ENCODE results near the gene TRIM63.

DNA sequence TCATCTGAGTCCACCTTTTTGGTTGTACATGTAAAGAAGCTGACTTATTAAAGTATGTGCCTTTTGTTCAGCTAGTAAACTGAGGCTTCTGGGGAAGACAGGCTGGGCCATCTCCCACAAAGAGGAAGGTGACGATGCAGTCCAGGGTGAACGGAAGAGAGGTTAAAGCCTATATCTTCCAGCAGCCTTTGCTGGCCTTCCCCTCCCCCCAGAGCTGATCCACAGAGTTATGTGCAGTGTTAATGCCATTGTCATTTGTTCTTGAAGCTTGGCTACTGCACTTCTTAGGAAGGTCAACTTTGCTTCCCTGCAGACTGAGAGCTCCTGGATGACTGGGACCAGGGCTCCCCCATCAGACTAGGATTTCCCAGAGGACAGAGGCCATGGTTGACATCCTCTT, 23.7 kb downstream of the TRIM63 start:
- TF ChIP-seq TOX (CRISPR knock-in tag; IDR thresholded peaks at IDR 0.05; ENCODE audit: borderline replicate concordance): no peak
- TF ChIP-seq OSR1 (CRISPR knock-in tag; IDR thresholded peaks at IDR 0.05): no peak
- no peak for TF ChIP-seq ARNTL (CRISPR knock-in tag; IDR thresholded peaks at IDR 0.05; ENCODE audit: borderline replicate concordance, low read depth)
- no peak for TF ChIP-seq PPARA (CRISPR knock-in tag; IDR thresholded peaks at IDR 0.05; ENCODE audit: borderline replicate concordance)
- no peak for TF ChIP-seq ZNF8 (CRISPR knock-in tag; IDR thresholded peaks at IDR 0.05)
- TF ChIP-seq SNAI2 (CRISPR knock-in tag; IDR thresholded peaks at IDR 0.05): no peak
- TF ChIP-seq ZNF565 (CRISPR knock-in tag; conservative IDR thresholded peaks at IDR 0.05; ENCODE audit: low read depth): no peak
- no peak for TF ChIP-seq ZFP30 (CRISPR knock-in tag; IDR thresholded peaks at IDR 0.05)
- TF ChIP-seq, protein P1, sequence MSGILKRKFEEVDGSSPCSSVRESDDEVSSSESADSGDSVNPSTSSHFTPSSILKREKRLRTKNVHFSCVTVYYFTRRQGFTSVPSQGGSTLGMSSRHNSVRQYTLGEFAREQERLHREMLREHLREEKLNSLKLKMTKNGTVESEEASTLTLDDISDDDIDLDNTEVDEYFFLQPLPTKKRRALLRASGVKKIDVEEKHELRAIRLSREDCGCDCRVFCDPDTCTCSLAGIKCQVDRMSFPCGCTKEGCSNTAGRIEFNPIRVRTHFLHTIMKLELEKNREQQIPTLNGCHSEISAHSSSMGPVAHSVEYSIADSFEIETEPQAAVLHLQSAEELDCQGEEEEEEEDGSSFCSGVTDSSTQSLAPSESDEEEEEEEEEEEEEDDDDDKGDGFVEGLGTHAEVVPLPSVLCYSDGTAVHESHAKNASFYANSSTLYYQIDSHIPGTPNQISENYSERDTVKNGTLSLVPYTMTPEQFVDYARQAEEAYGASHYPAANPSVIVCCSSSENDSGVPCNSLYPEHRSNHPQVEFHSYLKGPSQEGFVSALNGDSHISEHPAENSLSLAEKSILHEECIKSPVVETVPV (CRISPR knock-in tag; IDR thresholded peaks at IDR 0.05): no peak
- TF ChIP-seq, protein P2, sequence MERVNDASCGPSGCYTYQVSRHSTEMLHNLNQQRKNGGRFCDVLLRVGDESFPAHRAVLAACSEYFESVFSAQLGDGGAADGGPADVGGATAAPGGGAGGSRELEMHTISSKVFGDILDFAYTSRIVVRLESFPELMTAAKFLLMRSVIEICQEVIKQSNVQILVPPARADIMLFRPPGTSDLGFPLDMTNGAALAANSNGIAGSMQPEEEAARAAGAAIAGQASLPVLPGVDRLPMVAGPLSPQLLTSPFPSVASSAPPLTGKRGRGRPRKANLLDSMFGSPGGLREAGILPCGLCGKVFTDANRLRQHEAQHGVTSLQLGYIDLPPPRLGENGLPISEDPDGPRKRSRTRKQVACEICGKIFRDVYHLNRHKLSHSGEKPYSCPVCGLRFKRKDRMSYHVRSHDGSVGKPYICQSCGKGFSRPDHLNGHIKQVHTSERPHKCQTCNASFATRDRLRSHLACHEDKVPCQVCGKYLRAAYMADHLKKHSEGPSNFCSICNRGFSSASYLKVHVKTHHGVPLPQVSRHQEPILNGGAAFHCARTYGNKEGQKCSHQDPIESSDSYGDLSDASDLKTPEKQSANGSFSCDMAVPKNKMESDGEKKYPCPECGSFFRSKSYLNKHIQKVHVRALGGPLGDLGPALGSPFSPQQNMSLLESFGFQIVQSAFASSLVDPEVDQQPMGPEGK (CRISPR knock-in tag; IDR thresholded peaks at IDR 0.05; ENCODE audit: borderline replicate concordance): no peak
- no peak for TF ChIP-seq ISL1 (CRISPR knock-in tag; IDR thresholded peaks at IDR 0.05)
- no peak for TF ChIP-seq RARB (CRISPR knock-in tag; IDR thresholded peaks at IDR 0.05)
- TF ChIP-seq BACH2 (CRISPR knock-in tag; IDR thresholded peaks at IDR 0.05; ENCODE audit: borderline replicate concordance): no peak

All from SK-N-SH treated with all-trans-retinoic acid at 6 μM for 48 hours (cell line).